ENCODE results near the gene PI4KA.

DNA sequence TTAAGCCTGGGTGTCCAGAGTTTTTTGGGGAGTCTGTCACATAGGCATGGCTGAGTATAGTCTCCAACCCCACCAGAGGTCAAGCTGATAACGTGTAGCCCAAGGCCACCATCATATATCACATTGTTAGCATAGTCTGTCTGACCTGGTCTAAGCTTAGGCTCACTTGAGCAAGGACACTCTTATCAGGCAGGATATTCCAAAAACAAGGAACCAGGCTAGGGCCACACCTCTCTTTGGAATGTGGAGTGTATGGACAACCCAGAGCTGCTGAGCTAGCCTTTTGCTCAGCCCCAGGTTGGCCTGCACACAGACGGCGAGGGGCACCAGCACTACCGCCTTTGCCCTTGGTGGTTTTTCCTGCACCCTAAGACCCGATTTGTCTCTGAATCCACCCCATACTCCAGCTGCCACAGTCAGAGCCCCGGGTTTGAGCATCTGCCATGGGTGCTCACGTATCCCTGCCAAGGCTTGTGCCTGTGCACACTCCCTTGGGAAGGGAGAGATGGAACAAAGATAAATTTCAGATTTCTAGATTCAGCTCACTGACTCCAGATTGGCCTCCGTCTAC is 7.3 kb upstream of the PI4KA start:
- TF ChIP-seq, protein P1, sequence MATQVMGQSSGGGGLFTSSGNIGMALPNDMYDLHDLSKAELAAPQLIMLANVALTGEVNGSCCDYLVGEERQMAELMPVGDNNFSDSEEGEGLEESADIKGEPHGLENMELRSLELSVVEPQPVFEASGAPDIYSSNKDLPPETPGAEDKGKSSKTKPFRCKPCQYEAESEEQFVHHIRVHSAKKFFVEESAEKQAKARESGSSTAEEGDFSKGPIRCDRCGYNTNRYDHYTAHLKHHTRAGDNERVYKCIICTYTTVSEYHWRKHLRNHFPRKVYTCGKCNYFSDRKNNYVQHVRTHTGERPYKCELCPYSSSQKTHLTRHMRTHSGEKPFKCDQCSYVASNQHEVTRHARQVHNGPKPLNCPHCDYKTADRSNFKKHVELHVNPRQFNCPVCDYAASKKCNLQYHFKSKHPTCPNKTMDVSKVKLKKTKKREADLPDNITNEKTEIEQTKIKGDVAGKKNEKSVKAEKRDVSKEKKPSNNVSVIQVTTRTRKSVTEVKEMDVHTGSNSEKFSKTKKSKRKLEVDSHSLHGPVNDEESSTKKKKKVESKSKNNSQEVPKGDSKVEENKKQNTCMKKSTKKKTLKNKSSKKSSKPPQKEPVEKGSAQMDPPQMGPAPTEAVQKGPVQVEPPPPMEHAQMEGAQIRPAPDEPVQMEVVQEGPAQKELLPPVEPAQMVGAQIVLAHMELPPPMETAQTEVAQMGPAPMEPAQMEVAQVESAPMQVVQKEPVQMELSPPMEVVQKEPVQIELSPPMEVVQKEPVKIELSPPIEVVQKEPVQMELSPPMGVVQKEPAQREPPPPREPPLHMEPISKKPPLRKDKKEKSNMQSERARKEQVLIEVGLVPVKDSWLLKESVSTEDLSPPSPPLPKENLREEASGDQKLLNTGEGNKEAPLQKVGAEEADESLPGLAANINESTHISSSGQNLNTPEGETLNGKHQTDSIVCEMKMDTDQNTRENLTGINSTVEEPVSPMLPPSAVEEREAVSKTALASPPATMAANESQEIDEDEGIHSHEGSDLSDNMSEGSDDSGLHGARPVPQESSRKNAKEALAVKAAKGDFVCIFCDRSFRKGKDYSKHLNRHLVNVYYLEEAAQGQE (IDR thresholded peaks at IDR 0.05; ENCODE audit: low read depth) = no peak
- no peak for TF ChIP-seq TCF12 (IDR thresholded peaks at IDR 0.05; ENCODE audit: low read depth)
- TF ChIP-seq YY1 (IDR thresholded peaks at IDR 0.05; ENCODE audit: low read depth) = no peak
- no peak for TF ChIP-seq TAF1 (IDR thresholded peaks at IDR 0.05; ENCODE audit: low read depth)
- no peak for TF ChIP-seq RAD21 (IDR thresholded peaks at IDR 0.05; ENCODE audit: low read depth)
- no peak for TF ChIP-seq EP300 (IDR thresholded peaks at IDR 0.05; ENCODE audit: borderline replicate concordance)
- TF ChIP-seq FOXM1 (IDR thresholded peaks at IDR 0.05; ENCODE audit: borderline replicate concordance, low read depth) = no peak
- TF ChIP-seq, protein P2, sequence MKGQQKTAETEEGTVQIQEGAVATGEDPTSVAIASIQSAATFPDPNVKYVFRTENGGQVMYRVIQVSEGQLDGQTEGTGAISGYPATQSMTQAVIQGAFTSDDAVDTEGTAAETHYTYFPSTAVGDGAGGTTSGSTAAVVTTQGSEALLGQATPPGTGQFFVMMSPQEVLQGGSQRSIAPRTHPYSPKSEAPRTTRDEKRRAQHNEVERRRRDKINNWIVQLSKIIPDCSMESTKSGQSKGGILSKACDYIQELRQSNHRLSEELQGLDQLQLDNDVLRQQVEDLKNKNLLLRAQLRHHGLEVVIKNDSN (IDR thresholded peaks at IDR 0.05) = no peak
- no peak for TF ChIP-seq NFIC (IDR thresholded peaks at IDR 0.05)
- TF ChIP-seq TEAD4 (IDR thresholded peaks at IDR 0.05) = no peak
